ENCODE measurements around the gene SLC7A6OS. TPM values are rescaled to one million over a fixed set of nuclear protein-coding genes. Genes with fewer than 3 reads are reported as not detected.

Gene SLC7A6OS
- total RNA-seq, 4 donors from 2014 or later: 8.7 to 15.7 (median 11.5) TPM

DNA sequence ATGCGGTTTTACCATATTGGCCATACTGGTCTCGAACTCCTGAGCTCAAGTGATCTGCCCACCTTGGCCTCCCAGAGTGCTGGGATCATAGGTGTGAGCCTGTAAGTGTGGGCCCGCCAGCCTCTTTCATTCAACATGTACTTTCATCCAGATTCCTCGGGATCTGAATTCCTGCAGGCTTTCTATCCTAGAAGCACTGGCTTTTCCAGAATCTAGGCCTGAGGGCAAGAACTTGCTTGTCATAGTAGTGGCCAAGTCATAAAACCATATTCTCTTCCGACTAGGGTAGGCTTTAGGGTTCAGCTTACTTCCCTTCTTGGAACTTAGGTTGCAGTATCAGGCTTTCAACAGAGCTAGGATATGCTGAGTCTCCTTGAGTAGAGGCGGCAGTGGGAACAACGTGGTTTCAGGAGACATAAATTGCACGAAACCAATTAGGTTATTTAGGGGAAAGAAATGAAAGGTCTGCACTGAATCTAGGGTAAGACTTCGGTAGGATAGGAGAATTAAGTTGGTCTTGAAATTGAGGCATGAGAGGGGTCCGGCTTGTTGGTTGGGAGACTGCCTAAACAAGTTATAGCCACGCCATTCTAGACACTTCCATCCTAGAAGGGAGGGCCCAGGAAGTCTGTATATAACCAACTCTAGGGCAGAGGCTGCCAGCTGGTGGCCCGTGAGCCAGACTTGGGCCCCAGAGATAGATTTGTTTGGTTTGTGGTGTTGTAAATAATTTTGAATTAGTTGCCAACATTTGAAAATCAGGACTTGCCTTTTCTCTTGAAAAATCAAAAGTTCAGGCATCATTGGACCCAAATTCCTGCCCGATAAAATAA is 30.8 kb downstream of the SLC7A6OS start:
- Histone ChIP-seq H3K9me3 (no peaks in the 10 kb centered on the region), H3K27ac (replicated peaks in 1 of 4) (no peak overlapping the region), H3K4me1 (peaks cover 41 to 58% (median 49%) of the 10 kb centered on the region in 4 donors), H3K36me3 (peaks cover 2 to 47% (median 30%) of the 10 kb centered on the region in 4 donors), H3K4me3 (no peak overlapping the region), H3K27me3 (no peaks in the 10 kb centered on the region)
- DNase-seq (ENCODE audit: extremely low spot score): no peak
- TF ChIP-seq, protein P1, sequence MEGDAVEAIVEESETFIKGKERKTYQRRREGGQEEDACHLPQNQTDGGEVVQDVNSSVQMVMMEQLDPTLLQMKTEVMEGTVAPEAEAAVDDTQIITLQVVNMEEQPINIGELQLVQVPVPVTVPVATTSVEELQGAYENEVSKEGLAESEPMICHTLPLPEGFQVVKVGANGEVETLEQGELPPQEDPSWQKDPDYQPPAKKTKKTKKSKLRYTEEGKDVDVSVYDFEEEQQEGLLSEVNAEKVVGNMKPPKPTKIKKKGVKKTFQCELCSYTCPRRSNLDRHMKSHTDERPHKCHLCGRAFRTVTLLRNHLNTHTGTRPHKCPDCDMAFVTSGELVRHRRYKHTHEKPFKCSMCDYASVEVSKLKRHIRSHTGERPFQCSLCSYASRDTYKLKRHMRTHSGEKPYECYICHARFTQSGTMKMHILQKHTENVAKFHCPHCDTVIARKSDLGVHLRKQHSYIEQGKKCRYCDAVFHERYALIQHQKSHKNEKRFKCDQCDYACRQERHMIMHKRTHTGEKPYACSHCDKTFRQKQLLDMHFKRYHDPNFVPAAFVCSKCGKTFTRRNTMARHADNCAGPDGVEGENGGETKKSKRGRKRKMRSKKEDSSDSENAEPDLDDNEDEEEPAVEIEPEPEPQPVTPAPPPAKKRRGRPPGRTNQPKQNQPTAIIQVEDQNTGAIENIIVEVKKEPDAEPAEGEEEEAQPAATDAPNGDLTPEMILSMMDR (IDR thresholded peaks at IDR 0.05): no peak
- no peak for TF ChIP-seq EP300 (IDR thresholded peaks at IDR 0.05)
- no peak for TF ChIP-seq POLR2AphosphoS5 (IDR thresholded peaks at IDR 0.05)
- no peak for TF ChIP-seq POLR2A (IDR thresholded peaks at IDR 0.05; ENCODE audit: low read depth)
- 87% methylated on average over 13 of the region's 13 CpGs for WGBS
- intact Hi-C loops (cut with DNase I): no loop called here

GRCh38 chr16:68276223-68276622 is 34.5 kb downstream of the SLC7A6OS start:
- 42% methylated on average over 3 of the region's 3 CpGs for WGBS
- no peak for TF ChIP-seq EP300 (IDR thresholded peaks at IDR 0.05)
- TF ChIP-seq, protein P1 (IDR thresholded peaks at IDR 0.05): no peak
- TF ChIP-seq POLR2AphosphoS5 (IDR thresholded peaks at IDR 0.05): no peak
- TF ChIP-seq POLR2A (IDR thresholded peaks at IDR 0.05; ENCODE audit: low read depth): no peak
- Histone ChIP-seq H3K27ac (replicated peaks in 1 of 4) (peak overlapping the region; percentile 66 to 77 (median 71)), H3K36me3 (peaks cover 10 to 72% (median 22%) of the 10 kb centered on the region in 4 donors), H3K27me3 (no peaks in the 10 kb centered on the region), H3K9me3 (no peaks in the 10 kb centered on the region), H3K4me3 (no peak overlapping the region), H3K4me1 (peaks cover 31 to 58% (median 46%) of the 10 kb centered on the region in 4 donors)
- no peak for DNase-seq (ENCODE audit: extremely low spot score)
- intact Hi-C loops (cut with DNase I): no loop called here

DNA sequence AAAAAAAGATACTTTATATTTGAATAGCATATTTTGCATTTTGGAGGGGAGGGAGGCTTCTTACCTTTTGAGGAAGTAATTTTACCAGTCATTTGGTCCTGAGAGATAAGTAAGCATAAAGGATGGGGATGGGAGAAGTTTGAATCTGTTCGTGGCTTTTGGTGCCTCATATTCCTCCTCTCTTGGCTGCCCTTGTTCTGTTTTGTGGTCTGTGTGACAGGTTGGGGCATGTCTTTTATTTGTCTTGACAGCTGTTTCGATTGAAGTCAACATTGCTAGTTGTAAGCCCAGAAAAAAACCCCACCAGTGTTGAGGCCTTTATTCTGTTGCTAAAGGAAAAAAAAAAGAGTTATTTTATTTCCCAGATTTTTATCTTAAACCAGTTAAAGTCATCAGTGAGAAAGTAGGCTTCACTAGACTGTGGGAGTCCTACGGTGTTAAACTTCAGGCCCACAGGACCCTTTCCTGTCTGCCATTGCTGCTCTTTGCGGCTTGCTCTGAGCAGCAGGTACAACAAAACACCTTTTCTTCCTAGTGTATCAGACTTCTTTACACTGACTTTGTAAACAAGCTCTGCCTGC is 35.0 kb downstream of the SLC7A6OS start:
- peak overlapping the region; percentile 66 to 77 (median 71) for H3K27ac ChIP-seq (replicated peaks in 1 of 4)
- DNase-seq (ENCODE audit: extremely low spot score): no peak
- H3K4me3 ChIP-seq: no peak overlapping the region
- no peaks in the 10 kb centered on the region for H3K9me3 ChIP-seq
- WGBS: 36% methylated on average over 4 of the region's 4 CpGs
- peaks cover 10 to 67% (median 22%) of the 10 kb centered on the region in 4 donors for H3K36me3 ChIP-seq
- TF ChIP-seq EP300 (IDR thresholded peaks at IDR 0.05) (no peak), POLR2AphosphoS5 (IDR thresholded peaks at IDR 0.05) (no peak), POLR2A (IDR thresholded peaks at IDR 0.05; ENCODE audit: low read depth) (no peak)
- TF ChIP-seq, protein P1 (IDR thresholded peaks at IDR 0.05): no peak
- peaks cover 31 to 64% (median 49%) of the 10 kb centered on the region in 4 donors for H3K4me1 ChIP-seq
- no peaks in the 10 kb centered on the region for H3K27me3 ChIP-seq
- intact Hi-C loops (cut with DNase I): no loop called here

DNA sequence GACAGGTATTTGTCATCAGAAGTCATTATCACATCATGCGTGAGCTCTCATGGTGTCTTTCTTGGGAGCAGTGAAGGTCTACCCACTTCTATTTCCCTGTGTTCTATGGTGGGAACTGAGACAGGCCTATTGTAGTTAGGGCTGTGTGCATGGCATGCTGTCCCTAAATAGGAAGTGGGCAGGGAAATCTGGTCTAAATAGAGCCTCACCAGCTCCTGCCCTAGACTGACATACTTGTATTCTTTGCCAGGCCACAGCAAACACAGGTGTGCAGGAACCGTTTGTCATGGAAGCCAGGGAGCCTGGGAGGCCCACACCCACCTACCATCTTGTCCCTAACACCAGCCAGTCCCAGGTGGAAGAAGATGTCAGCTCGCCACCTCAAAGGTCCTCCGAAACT is 36.3 kb downstream of the SLC7A6OS start:
- Histone ChIP-seq H3K4me1 (peaks cover 33 to 67% (median 62%) of the 10 kb centered on the region in 4 donors), H3K36me3 (peaks cover 10 to 56% (median 19%) of the 10 kb centered on the region in 4 donors), H3K27ac (replicated peaks in 1 of 4) (peak overlapping the region in 3 of 4 donors; percentile 15 to 69 (median 19)), H3K4me3 (no peak overlapping the region), H3K27me3 (no peaks in the 10 kb centered on the region), H3K9me3 (no peaks in the 10 kb centered on the region)
- no peak for DNase-seq (ENCODE audit: extremely low spot score)
- TF ChIP-seq POLR2A (IDR thresholded peaks at IDR 0.05; ENCODE audit: low read depth): no peak
- no peak for TF ChIP-seq EP300 (IDR thresholded peaks at IDR 0.05)
- no peak for TF ChIP-seq POLR2AphosphoS5 (IDR thresholded peaks at IDR 0.05)
- TF ChIP-seq, protein P1 (IDR thresholded peaks at IDR 0.05): no peak
- intact Hi-C loops (cut with DNase I): no loop called here
- 94% methylated on average over 4 of the region's 4 CpGs for WGBS
